GM19397 (cell line): Measurements from ENCODE around the gene AGAP1.

Source experiments
- ATAC-seq: cut with Tn5 transposase; IDR thresholded peaks from one replicate; pipeline ENCODE4 v1.9.1; 2021; ENCODE audit warnings: mild to moderate bottlenecking, moderate library complexity; ENCODE audit not compliant: unreplicated experiment

The AGAP1 gene

DNA sequence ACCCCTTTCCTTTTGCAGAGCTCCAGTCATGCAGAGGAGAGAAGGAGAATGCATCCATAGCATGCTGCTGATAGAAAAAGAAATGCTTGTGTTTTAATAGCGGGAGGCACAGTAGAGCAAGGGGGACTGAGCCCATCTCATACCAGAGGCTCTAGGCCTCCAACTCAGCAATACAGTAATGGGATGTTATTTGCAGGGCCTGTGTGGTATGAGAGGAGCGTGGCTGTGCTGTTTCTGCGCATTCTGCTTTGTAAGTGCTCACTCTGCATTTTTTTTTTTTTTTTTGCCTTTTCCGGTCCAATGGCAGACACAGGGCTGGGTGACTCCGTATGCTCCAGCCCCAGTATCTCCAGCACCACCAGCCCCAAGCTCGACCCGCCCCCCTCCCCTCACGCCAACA, 474.3 kb downstream of the AGAP1 start:
- no peak for ATAC-seq

GRCh38 chr2:235968616-235969324, 474.9 kb downstream of the AGAP1 start:
- no peak for ATAC-seq

DNA sequence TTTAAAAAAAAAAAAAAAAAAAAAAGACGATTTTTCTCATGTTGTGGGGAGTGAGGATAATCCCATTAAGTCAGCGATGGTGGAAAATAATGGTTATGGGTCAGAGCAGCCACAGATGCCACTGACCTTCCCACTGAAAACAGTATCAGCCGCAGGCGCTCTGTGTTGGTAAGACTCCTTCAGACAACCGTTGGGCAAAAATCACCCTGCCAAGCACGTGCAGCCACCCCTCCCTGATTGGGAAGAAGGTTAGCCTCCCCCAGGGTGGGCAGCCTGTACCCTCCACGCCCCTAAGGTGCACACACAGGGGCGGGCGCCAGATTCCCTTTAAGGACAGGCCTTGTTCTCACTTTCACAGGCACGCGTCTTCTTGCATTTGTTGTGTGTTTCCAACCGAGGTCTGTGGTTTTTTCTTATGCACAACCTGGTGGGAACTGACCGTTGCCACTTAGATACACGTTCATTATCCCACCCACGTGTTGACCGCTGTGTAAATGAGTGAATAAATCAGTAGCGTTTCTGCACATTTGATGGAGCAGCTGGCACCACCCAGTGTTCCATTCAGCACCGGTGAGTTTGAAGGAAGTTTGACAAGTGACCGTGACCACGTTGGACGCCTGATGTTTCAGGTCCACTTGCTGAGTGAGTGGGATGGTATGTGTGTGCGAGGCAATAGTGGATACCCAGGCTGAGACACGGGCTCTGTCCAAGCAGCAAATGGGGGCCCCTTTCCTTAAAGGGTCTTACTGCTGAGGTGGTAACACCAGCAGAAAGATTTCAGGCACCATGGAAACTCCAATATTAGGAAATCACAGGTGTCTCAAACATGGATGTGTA, 476.6 kb downstream of the AGAP1 start:
- no peak for ATAC-seq

- ATAC-seq, result no peak
Measured at GRCh38 chr2:235976516-235976915, 482.7 kb downstream of the AGAP1 start.

GRCh38 chr2:235976956-235977355, 483.1 kb downstream of the AGAP1 start:
- no peak for ATAC-seq

DNA sequence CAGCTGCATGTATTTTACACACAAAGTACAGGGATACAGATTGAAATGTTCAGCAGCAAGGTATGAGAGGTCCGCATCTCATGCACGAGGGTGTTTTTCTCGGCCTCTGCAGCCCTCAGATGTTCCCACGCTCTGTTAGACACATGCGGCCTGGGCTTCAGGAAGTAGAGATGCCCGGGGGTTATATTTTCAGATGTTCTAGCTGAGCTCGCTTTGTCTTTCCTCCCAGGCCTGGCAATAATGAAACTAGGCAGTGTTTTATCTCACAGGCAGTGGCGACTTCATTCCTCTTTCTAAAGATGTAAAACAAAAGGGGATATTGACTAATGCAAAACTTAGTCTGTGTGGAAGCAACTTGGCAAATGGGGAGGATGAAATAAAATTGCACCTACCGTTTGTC, 483.6 kb downstream of the AGAP1 start:
- no peak for ATAC-seq

- no peak for ATAC-seq
Measured at GRCh38 chr2:235978022-235978421, 484.2 kb downstream of the AGAP1 start.

- ATAC-seq, result no peak
Measured at GRCh38 chr2:235979037-235979436, 485.2 kb downstream of the AGAP1 start.

DNA sequence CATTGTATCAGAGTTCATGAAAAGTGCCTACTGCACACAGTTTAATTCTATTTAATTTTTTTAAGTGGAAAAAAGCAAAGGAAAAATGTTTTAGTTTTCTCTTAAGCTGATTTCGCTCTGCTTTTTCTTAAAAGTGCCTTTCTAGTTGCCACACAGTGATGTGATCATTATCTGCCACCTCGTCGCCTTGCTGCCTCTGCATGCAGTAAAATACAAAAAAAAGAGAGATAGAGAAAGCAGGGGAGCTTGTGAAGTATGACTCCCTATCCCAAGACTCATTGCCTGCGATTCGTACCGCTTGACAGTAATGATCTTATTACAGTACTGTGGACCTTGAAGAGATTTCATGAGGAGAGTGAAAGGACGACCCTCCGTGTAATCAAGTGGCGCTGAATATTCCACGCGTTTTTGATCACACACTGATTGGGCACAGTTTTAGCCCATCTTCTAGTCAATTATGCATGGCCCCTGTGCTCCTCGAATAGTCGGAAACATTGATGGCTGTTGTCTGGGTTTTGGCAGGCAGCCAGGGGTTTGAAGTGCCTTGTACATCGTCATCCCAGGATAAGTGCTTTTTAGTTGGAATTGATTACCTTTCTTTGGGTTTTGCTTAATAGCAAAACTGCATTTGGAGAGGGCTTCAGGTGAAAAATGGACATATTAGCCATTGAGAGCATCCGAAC, 486.1 kb downstream of the AGAP1 start:
- no peak for ATAC-seq

DNA sequence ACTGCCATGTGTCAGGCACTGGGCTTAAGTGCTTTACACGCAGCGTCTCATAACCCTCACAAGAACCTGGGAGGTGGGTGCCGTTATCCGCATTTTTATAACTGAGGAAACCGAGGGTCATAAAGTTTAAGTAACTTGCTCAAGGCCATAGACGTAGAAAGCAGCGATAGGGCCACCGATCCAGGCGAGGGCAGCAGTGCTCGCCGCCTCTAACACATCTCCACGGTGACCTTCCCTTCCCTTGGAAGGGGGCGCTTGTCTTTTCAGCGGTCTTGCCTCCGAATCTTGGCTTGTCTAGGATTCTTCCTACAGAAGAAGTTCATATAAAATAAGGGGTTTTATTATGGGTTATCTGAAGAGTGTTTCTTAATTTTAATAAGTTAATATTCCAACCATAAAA, 487.8 kb downstream of the AGAP1 start:
- ATAC-seq, result no peak

DNA sequence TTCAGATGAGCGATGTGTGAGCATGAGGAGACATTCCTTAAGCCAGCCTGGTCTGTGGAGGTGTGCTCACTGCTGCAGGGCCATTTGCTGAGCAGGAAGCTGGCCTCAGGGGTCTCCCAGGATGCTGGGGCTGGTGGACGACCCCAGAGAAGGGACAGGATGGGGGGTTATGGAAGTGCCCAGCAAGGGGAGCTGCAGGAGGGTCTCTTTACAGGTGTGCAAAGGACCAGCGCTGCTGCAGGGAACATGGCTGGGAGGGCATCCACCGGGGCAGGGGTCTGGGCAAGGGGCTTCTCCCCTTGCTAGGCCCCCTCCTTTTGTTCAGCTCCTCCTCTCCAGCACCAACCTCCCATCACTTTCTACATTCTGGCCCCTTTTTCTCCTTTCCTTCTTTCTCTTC, 489.2 kb downstream of the AGAP1 start:
- no peak for ATAC-seq

DNA sequence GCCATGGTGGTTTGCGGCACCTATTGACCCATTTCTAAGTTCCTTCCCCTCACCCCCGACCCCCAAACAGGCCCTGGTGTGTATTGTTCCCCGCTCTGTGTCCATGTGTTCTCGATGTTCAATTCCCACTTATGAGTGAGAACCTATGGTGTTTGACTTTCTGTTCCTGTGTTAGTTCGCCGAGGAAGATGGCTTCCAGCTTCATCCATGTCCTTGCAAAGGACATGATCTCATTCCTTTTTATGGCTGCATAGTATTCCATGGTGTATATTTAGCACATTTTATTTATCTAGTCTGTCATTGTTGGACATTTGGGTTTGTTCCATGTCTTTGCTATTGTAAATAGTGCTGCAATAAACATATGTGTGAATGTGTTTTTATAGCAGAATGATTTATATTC, 490.7 kb downstream of the AGAP1 start:
- no peak for ATAC-seq

GRCh38 chr2:235986361-235986760, 492.5 kb downstream of the AGAP1 start:
- no peak for ATAC-seq

DNA sequence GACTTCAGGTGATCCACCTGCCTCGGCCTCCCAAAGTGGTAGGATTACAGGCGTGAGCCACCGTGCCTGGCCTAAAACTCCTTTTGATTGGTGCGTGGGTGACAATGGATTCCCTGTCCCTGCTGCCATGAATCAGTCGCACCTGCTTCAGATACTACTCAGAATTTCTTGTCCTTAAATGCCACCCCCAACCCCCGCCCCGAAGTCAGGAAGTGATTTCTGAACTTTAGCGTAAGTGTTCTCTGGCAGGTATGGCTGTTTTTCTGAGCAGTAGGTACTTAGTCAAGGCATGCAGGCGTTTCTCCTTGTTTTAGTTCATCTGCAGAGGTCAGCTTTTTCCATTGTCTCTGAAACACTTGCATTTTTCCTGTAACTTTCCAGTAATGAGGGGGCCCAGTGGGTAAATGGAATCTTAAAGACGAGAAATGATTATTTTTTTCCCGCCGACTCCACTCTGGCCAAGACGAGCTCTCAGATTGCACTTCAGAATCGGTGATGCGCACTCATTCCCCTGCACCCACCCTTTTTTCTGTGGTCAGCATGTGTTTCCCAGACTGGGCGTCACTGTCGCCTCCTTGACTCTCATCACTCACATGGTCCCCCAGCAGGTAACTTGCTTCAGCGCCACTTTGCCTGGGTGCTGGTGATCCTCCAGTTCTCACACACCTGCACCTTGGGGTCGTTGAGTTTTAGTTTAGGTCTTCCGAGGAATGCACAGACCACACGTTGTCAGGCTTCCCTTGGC, 494.6 kb downstream of the AGAP1 start:
- no peak for ATAC-seq

GRCh38 chr2:235989591-235989990, 495.7 kb downstream of the AGAP1 start:
- ATAC-seq, result no peak

DNA sequence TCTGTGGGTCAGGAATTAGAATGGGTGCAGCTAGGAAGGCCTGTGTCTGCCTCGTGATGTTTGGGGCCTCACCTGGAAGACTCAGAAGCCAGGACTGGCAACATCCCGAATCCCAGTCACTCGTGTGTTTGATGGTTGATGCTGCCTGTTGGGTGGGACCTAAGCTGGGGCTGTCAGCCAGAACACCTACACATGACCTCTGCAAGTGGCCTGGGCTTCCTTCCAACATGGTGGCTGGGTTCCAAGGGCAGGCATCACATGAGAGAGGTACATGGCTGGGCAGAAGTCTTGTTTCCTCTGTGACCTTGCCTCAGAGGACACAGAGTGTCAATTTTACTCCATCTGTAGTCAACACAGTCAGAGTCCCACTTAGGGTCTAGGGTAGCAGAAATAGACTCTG, 496.5 kb downstream of the AGAP1 start:
- ATAC-seq, result no peak

- ATAC-seq, result no peak
Measured at GRCh38 chr2:235992024-235992423, 498.2 kb downstream of the AGAP1 start.

DNA sequence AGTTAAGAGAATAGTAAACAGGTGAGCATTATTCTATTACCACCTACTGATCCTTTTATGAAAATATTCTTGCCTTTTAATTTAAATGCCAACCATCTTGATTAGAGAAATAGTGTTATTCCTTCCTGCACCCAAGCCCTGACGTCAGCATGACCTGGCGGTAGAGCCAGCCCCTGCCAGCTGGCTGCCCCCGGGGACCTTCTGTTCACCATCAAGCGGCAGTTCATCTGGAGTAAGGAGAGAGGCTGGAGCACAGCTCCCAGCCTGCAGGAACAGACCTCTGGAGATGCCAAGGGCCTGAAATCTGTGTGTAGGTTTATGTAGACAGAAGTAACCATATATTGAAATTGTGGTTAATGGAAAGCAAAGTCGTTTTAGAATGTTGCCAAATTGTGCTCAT, 502.6 kb downstream of the AGAP1 start:
- ATAC-seq, result no peak

DNA sequence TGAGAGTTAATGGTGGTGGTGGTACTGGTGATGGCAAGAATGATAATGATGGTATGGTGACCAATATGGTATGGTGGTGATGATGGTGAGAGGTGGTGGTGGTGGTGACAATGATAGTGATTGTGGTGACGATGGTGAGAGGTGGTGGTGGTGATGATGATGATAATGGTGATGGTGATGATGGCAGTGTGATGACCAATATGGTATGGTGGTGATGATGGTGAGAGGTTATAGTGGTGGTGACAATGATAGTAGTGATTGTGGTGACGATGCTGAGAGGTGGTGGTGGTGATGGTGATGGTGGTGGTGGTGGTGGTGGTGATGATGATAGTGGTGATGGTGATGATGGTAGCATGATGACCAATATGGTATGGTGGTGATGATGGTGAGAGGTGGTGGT, 505.2 kb downstream of the AGAP1 start:
- no peak for ATAC-seq

DNA sequence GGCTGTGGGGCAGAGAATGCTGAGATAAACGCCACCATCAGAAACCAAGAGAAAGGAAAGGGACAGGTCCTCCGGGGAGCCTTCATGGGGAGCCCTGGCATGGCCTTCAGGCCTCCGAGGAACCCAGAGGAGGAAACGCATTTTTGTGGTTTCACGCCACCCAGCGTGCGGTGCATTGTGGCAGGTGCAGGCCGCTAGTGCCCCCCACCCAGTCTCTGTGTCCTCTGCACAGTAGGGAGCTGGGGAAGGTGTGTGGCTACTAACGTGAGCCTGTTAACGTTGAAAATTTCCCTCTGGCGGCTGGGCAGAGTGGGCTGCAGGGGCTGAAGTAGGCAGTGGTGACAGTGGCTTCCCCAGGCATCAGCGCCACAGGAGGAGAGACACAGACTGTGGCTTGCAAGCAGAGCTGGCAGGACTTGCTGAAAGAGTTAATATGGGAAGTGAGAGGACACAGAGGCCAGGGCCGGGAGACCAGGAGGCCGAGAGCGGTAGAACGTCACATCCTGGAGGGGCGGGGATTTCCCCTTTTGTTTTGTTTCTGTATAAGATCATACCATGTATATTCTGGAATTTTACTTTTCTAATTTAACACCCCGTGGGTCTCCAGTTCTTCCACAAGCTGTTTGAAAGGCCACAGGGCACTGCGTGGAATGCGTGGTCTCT, 507.5 kb downstream of the AGAP1 start:
- no peak for ATAC-seq

- no peak for ATAC-seq
Measured at GRCh38 chr2:236001854-236002253, 508.0 kb downstream of the AGAP1 start.
